MM.1S (cell line): Measurements from ENCODE around the gene PCP4.

ENCODE experiments used
- EZH2 ChIP-seq: fragments of 300-600 bp; sonication (generic); optimal IDR thresholded peaks from 2 replicates; pipeline ENCODE3; 2017; ENCODE audit warnings: low read depth, mild to moderate bottlenecking, antibody characterized with exemption, low read length, mixed read lengths
- TF ChIP-seq, protein P1 (sequence below): fragments of 300-600 bp; sonication (generic); IDR thresholded peaks from 2 replicates; pipeline ENCODE4 v1.5.1; 2016; ENCODE audit warnings: antibody characterized with exemption, low read length, mixed read lengths

DNA sequence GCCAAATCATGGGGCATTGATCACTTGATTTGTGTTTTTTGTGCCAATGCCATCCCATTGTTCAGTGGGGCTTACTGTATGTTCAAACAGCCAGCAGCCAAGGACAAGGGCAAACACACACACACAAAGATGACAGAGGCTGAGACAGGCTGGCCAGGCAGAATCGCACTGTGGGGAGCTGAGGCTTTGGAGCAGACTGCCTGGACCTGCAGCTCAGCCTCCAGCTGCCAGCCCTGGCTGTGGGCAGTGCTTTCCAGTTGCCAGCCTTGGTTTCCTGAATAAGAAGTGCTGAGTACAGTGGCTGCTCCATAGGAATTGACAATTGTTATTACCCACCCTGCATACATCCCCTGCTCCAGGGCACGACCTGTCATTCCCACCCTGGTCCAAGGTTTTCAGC, 16.9 kb upstream of the PCP4 start:
- TF ChIP-seq, protein P1, sequence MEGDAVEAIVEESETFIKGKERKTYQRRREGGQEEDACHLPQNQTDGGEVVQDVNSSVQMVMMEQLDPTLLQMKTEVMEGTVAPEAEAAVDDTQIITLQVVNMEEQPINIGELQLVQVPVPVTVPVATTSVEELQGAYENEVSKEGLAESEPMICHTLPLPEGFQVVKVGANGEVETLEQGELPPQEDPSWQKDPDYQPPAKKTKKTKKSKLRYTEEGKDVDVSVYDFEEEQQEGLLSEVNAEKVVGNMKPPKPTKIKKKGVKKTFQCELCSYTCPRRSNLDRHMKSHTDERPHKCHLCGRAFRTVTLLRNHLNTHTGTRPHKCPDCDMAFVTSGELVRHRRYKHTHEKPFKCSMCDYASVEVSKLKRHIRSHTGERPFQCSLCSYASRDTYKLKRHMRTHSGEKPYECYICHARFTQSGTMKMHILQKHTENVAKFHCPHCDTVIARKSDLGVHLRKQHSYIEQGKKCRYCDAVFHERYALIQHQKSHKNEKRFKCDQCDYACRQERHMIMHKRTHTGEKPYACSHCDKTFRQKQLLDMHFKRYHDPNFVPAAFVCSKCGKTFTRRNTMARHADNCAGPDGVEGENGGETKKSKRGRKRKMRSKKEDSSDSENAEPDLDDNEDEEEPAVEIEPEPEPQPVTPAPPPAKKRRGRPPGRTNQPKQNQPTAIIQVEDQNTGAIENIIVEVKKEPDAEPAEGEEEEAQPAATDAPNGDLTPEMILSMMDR, result no peak
- no peak for TF ChIP-seq EZH2
